ENCODE data around the gene ZNF296. TPM values are rescaled to one million over a fixed set of nuclear protein-coding genes. Genes with fewer than 3 reads are reported as not detected.
A peak's percentile ranks its signal among the peaks of the same experiment; 100 is the strongest.

ZNF296 gene
- total RNA-seq, 1 experiment from 2014 or later = 3.7 TPM

GRCh38 chr19:45086480-45086879, 10.2 kb upstream of the ZNF296 start:
- H3K4me3 ChIP-seq = no peak overlapping the region
- no TSS peak for BruUV-seq (replicated peaks)
- CTCF ChIA-PET = no interaction called here
- no peaks in the 10 kb centered on the region for H3K9me3 ChIP-seq (ENCODE audit: insufficient read depth, low read depth)
- H3K27me3 ChIP-seq (ENCODE audit: insufficient read depth, low read depth) = no peaks in the 10 kb centered on the region
- DNase-seq = no peak
- H3K4me2 ChIP-seq = no peak overlapping the region
- no peak overlapping the region for H2AFZ ChIP-seq
- peaks cover 25% of the 10 kb centered on the region for H4K20me1 ChIP-seq (ENCODE audit: insufficient read depth)
- peaks cover 24% of the 10 kb centered on the region for H3F3A ChIP-seq (ENCODE audit: insufficient read depth, low read depth)
- H3K36me3 ChIP-seq (ENCODE audit: low read depth) = peaks cover 4% of the 10 kb centered on the region; the same call in 1 of the 2 replicates
- POLR2A ChIA-PET (ENCODE audit: unreplicated experiment) = no interaction called here
- no peaks in the 10 kb centered on the region for H3K9me2 ChIP-seq (ENCODE audit: insufficient read depth)
- H3K27ac ChIP-seq = no peak overlapping the region
- intact Hi-C loops (cut with micrococcal nuclease; ENCODE audit: unreplicated experiment) = no loop called here
- no peak for TF ChIP-seq EZH2 (IDR thresholded peaks at IDR 0.05; ENCODE audit: low read depth)
- TF ChIP-seq CTCF (conservative IDR thresholded peaks at IDR 0.05) = no peak
- no peaks in the 10 kb centered on the region for H3K4me1 ChIP-seq (replicated peaks; ENCODE audit: insufficient read depth)
- H3K79me2 ChIP-seq (ENCODE audit: low read depth) = peaks cover 31% of the 10 kb centered on the region

- Histone ChIP-seq H3K27ac (no peak overlapping the region), H3K4me1 (replicated peaks; ENCODE audit: insufficient read depth) (peaks cover 19% of the 10 kb centered on the region), H3K4me2 (no peak overlapping the region), H3K36me3 (ENCODE audit: low read depth) (no peaks in the 10 kb centered on the region; the same call in 1 of the 2 replicates), H3K9me2 (ENCODE audit: insufficient read depth) (no peaks in the 10 kb centered on the region), H3K79me2 (ENCODE audit: low read depth) (peaks cover 55% of the 10 kb centered on the region), H3K27me3 (ENCODE audit: insufficient read depth, low read depth) (no peaks in the 10 kb centered on the region), H3K9me3 (ENCODE audit: insufficient read depth, low read depth) (no peaks in the 10 kb centered on the region), H4K20me1 (ENCODE audit: insufficient read depth) (peaks cover 31% of the 10 kb centered on the region), H3K4me3 (no peak overlapping the region), H2AFZ (no peak overlapping the region), H3F3A (ENCODE audit: insufficient read depth, low read depth) (peaks cover 14% of the 10 kb centered on the region)
- no peak for DNase-seq
- no TSS peak for BruUV-seq (replicated peaks)
- no peak for TF ChIP-seq EZH2 (IDR thresholded peaks at IDR 0.05; ENCODE audit: low read depth)
- TF ChIP-seq CTCF (conservative IDR thresholded peaks at IDR 0.05) = no peak
- ChIA-PET POLR2A (ENCODE audit: unreplicated experiment) (no interaction called here), CTCF (interaction anchor here (0.6 kb wide), 1 partner anchor 67 kb away, joined by 3 read pairs; no protein-coding TSS in a partner anchor)
- intact Hi-C loops (cut with micrococcal nuclease; ENCODE audit: unreplicated experiment) = no loop called here
Observed at GRCh38 chr19:45082170-45082569, 5.9 kb upstream of the ZNF296 start.

GRCh38 chr19:45079911-45080370, 3.7 kb upstream of the ZNF296 start:
- peak overlapping the region; percentile 83 for H3K4me3 ChIP-seq
- no peaks in the 10 kb centered on the region for H3K9me2 ChIP-seq (ENCODE audit: insufficient read depth)
- peak overlapping the region; percentile 48 for H3K27ac ChIP-seq
- H3F3A ChIP-seq (ENCODE audit: insufficient read depth, low read depth) = peaks cover 21% of the 10 kb centered on the region
- BruUV-seq (replicated peaks) = no TSS peak
- peak overlapping the region; percentile 96 for H3K4me2 ChIP-seq
- H3K79me2 ChIP-seq (ENCODE audit: low read depth) = peaks cover 45% of the 10 kb centered on the region
- intact Hi-C loops (cut with micrococcal nuclease; ENCODE audit: unreplicated experiment) = loop anchor here (2.0 to 5.0 kb wide), 4 partner anchors 13 to 257 kb away; partner anchors contain the start of gene PPP1R37
- no peaks in the 10 kb centered on the region; the same call in 1 of the 2 replicates for H3K36me3 ChIP-seq (ENCODE audit: low read depth)
- H3K4me1 ChIP-seq (replicated peaks; ENCODE audit: insufficient read depth) = peaks cover 30% of the 10 kb centered on the region
- no peaks in the 10 kb centered on the region for H3K27me3 ChIP-seq (ENCODE audit: insufficient read depth, low read depth)
- DNase-seq = no peak
- peaks cover 20% of the 10 kb centered on the region for H4K20me1 ChIP-seq (ENCODE audit: insufficient read depth)
- TF ChIP-seq CTCF (conservative IDR thresholded peaks at IDR 0.05) (no peak), EZH2 (IDR thresholded peaks at IDR 0.05; ENCODE audit: low read depth) (no peak)
- no peaks in the 10 kb centered on the region for H3K9me3 ChIP-seq (ENCODE audit: insufficient read depth, low read depth)
- POLR2A ChIA-PET (ENCODE audit: unreplicated experiment) = no interaction called here
- CTCF ChIA-PET = interaction anchor here (0.6 to 0.7 kb wide), 2 partner anchors 44 to 91 kb away, joined by 3 read pairs; no protein-coding TSS in a partner anchor
- peak overlapping the region; percentile 94; the same call in 1 of the 2 replicates for H2AFZ ChIP-seq

Data from PC-9 (cell line).